Neural progenitor cell (in vitro differentiated cells): ENCODE data around the gene S1PR2. TPM values are rescaled to one million over a fixed set of nuclear protein-coding genes. Genes with fewer than 3 reads are reported as not detected.

Experiments used
- DNase-seq: peaks from one replicate; pipeline ENCODE4 v3.0.0-alpha.2; 2016; ENCODE audit warnings: low spot score
- H2AFZ ChIP-seq: fragments of 200-600 bp; sonication (generic); replicated peaks from 2 replicates; pipeline ENCODE4 v1.6.1; 2016; ENCODE audit warnings: antibody characterized with exemption
- H3F3A ChIP-seq: fragments of 200-600 bp; sonication (generic); 2 replicates; pipeline ENCODE4 v1.6.1; 2016; ENCODE audit warnings: antibody characterized with exemption, low read depth
- H3K27ac ChIP-seq: fragments of 200-600 bp; sonication (generic); 2 replicates; pipeline ENCODE4 v1.5.1; 2016; ENCODE audit warnings: mild to moderate bottlenecking
- H3K27me3 ChIP-seq: fragments of 200-600 bp; sonication (generic); 2 replicates; pipeline ENCODE4 v1.6.1; 2016; ENCODE audit warnings: mild to moderate bottlenecking, moderate library complexity
- H3K36me3 ChIP-seq: fragments of 200-600 bp; sonication (generic); 2 replicates; pipeline ENCODE4 v1.5.1; 2016
- H3K4me1 ChIP-seq: fragments of 200-600 bp; sonication (generic); 2 replicates; pipeline ENCODE4 v1.6.1; 2016; ENCODE audit warnings: mixed run types
- H3K4me2 ChIP-seq: fragments of 200-600 bp; sonication (generic); 2 replicates; pipeline ENCODE4 v1.6.1; 2016
- H3K4me3 ChIP-seq: fragments of 200-600 bp; sonication (generic); 2 replicates; pipeline ENCODE4 v1.5.1; 2016
- H3K79me2 ChIP-seq: fragments of 200-600 bp; sonication (generic); 2 replicates; pipeline ENCODE4 v1.6.1; 2016; ENCODE audit warnings: low read depth
- H3K9ac ChIP-seq: fragments of 200-600 bp; sonication (generic); 2 replicates; pipeline ENCODE4 v1.6.1; 2016
- H3K9me3 ChIP-seq: fragments of 200-600 bp; sonication (generic); 2 replicates; pipeline ENCODE4 v1.5.1; 2016; ENCODE audit warnings: low read depth
- H4K20me1 ChIP-seq: fragments of 200-600 bp; sonication (generic); 2 replicates; pipeline ENCODE4 v1.6.1; 2016; ENCODE audit warnings: low read depth
- H3K27ac Mint-ChIP-seq: 3 replicates; pipeline ENCODE4 v1.8.0; 2021; ENCODE audit warnings: mixed read lengths
- H3K27me3 Mint-ChIP-seq: 2 replicates; pipeline ENCODE4 v1.8.0; 2022; ENCODE audit warnings: low read depth, mild to moderate bottlenecking, inconsistent platforms, moderate library complexity, mixed read lengths; ENCODE audit not compliant: insufficient read depth
- H3K36me3 Mint-ChIP-seq: 3 replicates; pipeline ENCODE4 v1.8.0; 2021; ENCODE audit warnings: mixed read lengths
- H3K4me1 Mint-ChIP-seq: 3 replicates; pipeline ENCODE4 v1.8.0; 2021; ENCODE audit warnings: mixed read lengths
- H3K4me3 Mint-ChIP-seq: 3 replicates; pipeline ENCODE4 v1.8.0; 2021; ENCODE audit warnings: mild to moderate bottlenecking, moderate library complexity, mixed read lengths
- H3K9me3 Mint-ChIP-seq: 3 replicates; pipeline ENCODE4 v1.8.0; 2020; ENCODE audit warnings: mixed read lengths
- EZH2 ChIP-seq: fragments of 200-600 bp; sonication (generic); IDR thresholded peaks from 2 replicates; pipeline ENCODE4 v1.6.1; 2017; ENCODE audit warnings: antibody characterized with exemption, mild to moderate bottlenecking, moderate library complexity
- EZH2phosphoT487 ChIP-seq: fragments of 200-600 bp; sonication (generic); IDR thresholded peaks from 2 replicates; pipeline ENCODE4 v1.6.1; 2017; ENCODE audit warnings: antibody characterized with exemption
- total RNA-seq: library from RNA; depleted of rRNA; stranded (reverse); fragments of >200 nt; gene quantifications from 2 replicates; pipeline ENCODE4 v1.2.3, GENCODE V29; 2015; ENCODE audit warnings: low replicate concordance
- TF ChIP-seq, protein P1 (sequence below): fragments of 200-600 bp; sonication (generic); IDR thresholded peaks from 2 replicates; pipeline ENCODE4 v1.5.1; 2017; ENCODE audit warnings: antibody characterized with exemption, mild to moderate bottlenecking

S1PR2 gene
- total RNA-seq, 1 donor from 2014 or later, result 8.5 TPM

- H4K20me1 ChIP-seq, result peaks cover 25% of the 10 kb centered on the region
- no peak for DNase-seq
- no peak for TF ChIP-seq EZH2phosphoT487
- TF ChIP-seq, protein P1, sequence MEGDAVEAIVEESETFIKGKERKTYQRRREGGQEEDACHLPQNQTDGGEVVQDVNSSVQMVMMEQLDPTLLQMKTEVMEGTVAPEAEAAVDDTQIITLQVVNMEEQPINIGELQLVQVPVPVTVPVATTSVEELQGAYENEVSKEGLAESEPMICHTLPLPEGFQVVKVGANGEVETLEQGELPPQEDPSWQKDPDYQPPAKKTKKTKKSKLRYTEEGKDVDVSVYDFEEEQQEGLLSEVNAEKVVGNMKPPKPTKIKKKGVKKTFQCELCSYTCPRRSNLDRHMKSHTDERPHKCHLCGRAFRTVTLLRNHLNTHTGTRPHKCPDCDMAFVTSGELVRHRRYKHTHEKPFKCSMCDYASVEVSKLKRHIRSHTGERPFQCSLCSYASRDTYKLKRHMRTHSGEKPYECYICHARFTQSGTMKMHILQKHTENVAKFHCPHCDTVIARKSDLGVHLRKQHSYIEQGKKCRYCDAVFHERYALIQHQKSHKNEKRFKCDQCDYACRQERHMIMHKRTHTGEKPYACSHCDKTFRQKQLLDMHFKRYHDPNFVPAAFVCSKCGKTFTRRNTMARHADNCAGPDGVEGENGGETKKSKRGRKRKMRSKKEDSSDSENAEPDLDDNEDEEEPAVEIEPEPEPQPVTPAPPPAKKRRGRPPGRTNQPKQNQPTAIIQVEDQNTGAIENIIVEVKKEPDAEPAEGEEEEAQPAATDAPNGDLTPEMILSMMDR, result no peak
- no peak for TF ChIP-seq EZH2
- H3K9me3 ChIP-seq, result no peaks in the 10 kb centered on the region
- H3K9ac ChIP-seq, result no peak overlapping the region
- peaks cover 33% of the 10 kb centered on the region for H3F3A ChIP-seq
- no peaks in the 10 kb centered on the region for H3K36me3 ChIP-seq
- Mint-ChIP-seq H3K4me3 (peak overlapping the region; percentile 85), H3K36me3 (no peaks in the 10 kb centered on the region), H3K4me1 (peaks cover 14% of the 10 kb centered on the region), H3K27ac (peak overlapping the region; percentile 39), H3K9me3 (no peaks in the 10 kb centered on the region), H3K27me3 (peaks cover 2% of the 10 kb centered on the region)
- H3K79me2 ChIP-seq, result peaks cover 20% of the 10 kb centered on the region
- H3K27ac ChIP-seq, result no peak overlapping the region
- H2AFZ ChIP-seq, result peak overlapping the region; percentile 37
- H3K4me1 ChIP-seq, result peaks cover 5% of the 10 kb centered on the region
- peak overlapping the region; percentile 96 for H3K4me2 ChIP-seq
- H3K27me3 ChIP-seq, result no peaks in the 10 kb centered on the region
- peak overlapping the region; percentile 55 for H3K4me3 ChIP-seq
Measured at GRCh38 chr19:10231612-10232228, 589 bp upstream of the S1PR2 start.

GRCh38 chr19:10230173-10230860 is 814 bp downstream of the S1PR2 start:
- peak overlapping the region; percentile 18 for H3K9ac ChIP-seq
- H3K36me3 ChIP-seq, result no peaks in the 10 kb centered on the region
- peak overlapping the region; percentile 37 for H2AFZ ChIP-seq
- Mint-ChIP-seq H3K9me3 (no peaks in the 10 kb centered on the region), H3K27ac (no peak overlapping the region), H3K4me3 (peak overlapping the region; percentile 85), H3K36me3 (no peaks in the 10 kb centered on the region), H3K27me3 (peaks cover 2% of the 10 kb centered on the region), H3K4me1 (peaks cover 14% of the 10 kb centered on the region)
- H3K27ac ChIP-seq, result no peak overlapping the region
- no peak for DNase-seq
- H3K4me1 ChIP-seq, result peaks cover 5% of the 10 kb centered on the region
- peaks cover 34% of the 10 kb centered on the region for H4K20me1 ChIP-seq
- peaks cover 20% of the 10 kb centered on the region for H3K79me2 ChIP-seq
- H3F3A ChIP-seq, result peaks cover 33% of the 10 kb centered on the region
- no peaks in the 10 kb centered on the region for H3K9me3 ChIP-seq
- no peaks in the 10 kb centered on the region for H3K27me3 ChIP-seq
- peak overlapping the region; percentile 55 for H3K4me3 ChIP-seq
- H3K4me2 ChIP-seq, result peak overlapping the region; percentile 96
- TF ChIP-seq, protein P1, result no peak
- TF ChIP-seq EZH2 (no peak), EZH2phosphoT487 (no peak)

DNA sequence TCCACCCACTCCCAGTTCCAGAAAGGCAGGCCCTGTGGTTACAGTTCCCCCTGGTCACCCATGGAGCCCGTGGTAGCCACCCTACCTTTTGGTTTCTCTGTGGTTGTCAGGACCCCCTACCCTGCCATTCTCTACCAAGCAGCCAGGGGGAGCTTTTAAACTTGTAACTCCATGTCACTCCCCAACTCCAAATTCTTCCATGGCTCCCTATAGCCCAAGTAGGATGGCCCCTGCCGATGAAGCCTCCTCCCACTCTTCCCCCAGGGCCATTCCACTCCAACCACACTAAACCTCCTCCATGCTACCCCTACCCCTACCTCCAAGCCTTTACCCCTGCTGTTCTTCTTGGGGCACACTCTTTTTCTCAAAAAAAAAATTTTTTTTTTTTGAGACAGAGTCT is 2.2 kb downstream of the S1PR2 start:
- H3K36me3 Mint-ChIP-seq, result peaks cover 7% of the 10 kb centered on the region
- H3K27ac Mint-ChIP-seq, result no peak overlapping the region
- Histone ChIP-seq H3K4me1 (peaks cover 5% of the 10 kb centered on the region), H2AFZ (no peak overlapping the region), H3K9ac (no peak overlapping the region), H3K4me3 (no peak overlapping the region), H4K20me1 (peaks cover 34% of the 10 kb centered on the region), H3K27me3 (no peaks in the 10 kb centered on the region), H3F3A (peaks cover 33% of the 10 kb centered on the region), H3K4me2 (no peak overlapping the region), H3K79me2 (peaks cover 20% of the 10 kb centered on the region), H3K36me3 (no peaks in the 10 kb centered on the region), H3K9me3 (no peaks in the 10 kb centered on the region), H3K27ac (no peak overlapping the region)
- peaks cover 2% of the 10 kb centered on the region for H3K27me3 Mint-ChIP-seq
- H3K4me1 Mint-ChIP-seq, result peaks cover 16% of the 10 kb centered on the region
- peak; percentile 67 for DNase-seq
- peak overlapping the region; percentile 75 for H3K4me3 Mint-ChIP-seq
- H3K9me3 Mint-ChIP-seq, result no peaks in the 10 kb centered on the region
- TF ChIP-seq EZH2 (no peak), EZH2phosphoT487 (no peak)
- TF ChIP-seq, protein P1, result peak; percentile 45
